Left ventricle myocardium inferior (tissue), 1 donor: ENCODE results near the gene BANF2. TPM values are rescaled to one million over a fixed set of nuclear protein-coding genes. Genes with fewer than 3 reads are reported as not detected.
"Not testable (repeated sequence)": the region's sequence is repeated elsewhere in the genome, so short reads cannot be mapped to it uniquely, and the experiment has no call there.

Experiments
- DNase-seq: peaks from one replicate; pipeline ENCODE4 v3.0.0-alpha.2; 2020
- H3K27ac ChIP-seq: fragments of 200-600 bp; replicated peaks from 2 replicates; pipeline ENCODE4 v1.8.0; 2021
- H3K27me3 ChIP-seq: fragments of 200-600 bp; 2 replicates; pipeline ENCODE4 v1.8.0; 2021; ENCODE audit warnings: low read depth
- H3K36me3 ChIP-seq: fragments of 200-600 bp; 2 replicates; pipeline ENCODE4 v1.8.0; 2021
- H3K4me1 ChIP-seq: fragments of 200-600 bp; 2 replicates; pipeline ENCODE4 v1.8.0; 2021
- H3K4me3 ChIP-seq: fragments of 200-600 bp; 2 replicates; pipeline ENCODE4 v1.8.0; 2021; ENCODE audit warnings: mild to moderate bottlenecking, moderate library complexity
- H3K9me3 ChIP-seq: fragments of 200-600 bp; replicated peaks from 2 replicates; pipeline ENCODE4 v1.8.0; 2021
- intact Hi-C: fragments of 100-400 bp; cut with micrococcal nuclease; formaldehyde crosslinking; loops from one replicate; pipeline ENCODE4 v1.11.0; 2022
- total RNA-seq: library from RNA; stranded (reverse); fragmentation: NEBNext Ultra II Directional; extraction: Animal tissue kit (Norgen Biotek cat#: 25700); gene quantifications from one replicate; pipeline ENCODE4 v1.2.1, GENCODE V29; 2021
- TF ChIP-seq, protein P1 (sequence below): fragments of 200-600 bp; IDR thresholded peaks from 2 replicates; pipeline ENCODE4 v1.8.0; 2021; ENCODE audit warnings: antibody characterized with exemption, mild to moderate bottlenecking, borderline replicate concordance
- donor health status: DM: no; HTN: yes; CAD: no; lungs with severe emphysema.

BANF2 gene
- total RNA-seq, 1 donor from 2014 or later, result not detected

DNA sequence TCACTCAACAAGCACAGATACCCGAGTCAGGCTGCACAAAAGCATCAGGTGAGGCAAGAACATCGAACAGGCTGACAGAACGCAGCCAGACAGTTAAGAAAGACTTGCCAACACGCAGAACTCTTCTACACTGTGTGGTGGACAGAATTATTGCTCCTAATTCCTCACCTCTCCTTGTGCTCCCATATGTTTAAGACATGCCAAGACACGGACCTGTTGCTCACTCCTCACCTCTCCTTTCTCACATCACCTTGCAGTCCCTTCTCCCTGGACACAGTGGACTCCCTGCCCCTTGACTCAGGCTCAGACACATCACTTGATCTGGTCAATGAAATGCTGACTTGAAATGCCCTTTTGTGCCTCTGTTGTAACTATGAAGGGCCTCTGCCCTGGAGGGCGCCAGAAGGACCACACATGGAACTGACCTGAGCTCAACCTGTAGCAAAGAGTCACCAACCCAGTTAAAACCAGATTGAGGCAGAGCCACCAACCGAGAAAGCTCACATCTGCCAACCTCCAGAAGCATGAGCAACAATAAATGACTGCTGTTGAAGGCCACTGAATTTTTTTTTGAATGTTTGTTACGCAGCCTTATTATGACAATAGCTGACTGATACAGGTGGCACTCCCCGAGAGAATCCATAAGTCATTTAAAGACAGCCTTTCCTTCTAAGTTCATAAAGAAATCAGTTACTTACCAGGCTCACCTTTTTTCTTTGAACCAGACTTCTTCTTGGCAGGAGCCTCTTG lies 41.7 kb upstream of the BANF2 start:
- Histone ChIP-seq H3K36me3 (peaks cover 24% of the 10 kb centered on the region), H3K27ac (no peak overlapping the region), H3K9me3 (no peaks in the 10 kb centered on the region), H3K4me1 (peaks cover 62% of the 10 kb centered on the region), H3K27me3 (no peaks in the 10 kb centered on the region), H3K4me3 (no peak overlapping the region)
- TF ChIP-seq, protein P1, sequence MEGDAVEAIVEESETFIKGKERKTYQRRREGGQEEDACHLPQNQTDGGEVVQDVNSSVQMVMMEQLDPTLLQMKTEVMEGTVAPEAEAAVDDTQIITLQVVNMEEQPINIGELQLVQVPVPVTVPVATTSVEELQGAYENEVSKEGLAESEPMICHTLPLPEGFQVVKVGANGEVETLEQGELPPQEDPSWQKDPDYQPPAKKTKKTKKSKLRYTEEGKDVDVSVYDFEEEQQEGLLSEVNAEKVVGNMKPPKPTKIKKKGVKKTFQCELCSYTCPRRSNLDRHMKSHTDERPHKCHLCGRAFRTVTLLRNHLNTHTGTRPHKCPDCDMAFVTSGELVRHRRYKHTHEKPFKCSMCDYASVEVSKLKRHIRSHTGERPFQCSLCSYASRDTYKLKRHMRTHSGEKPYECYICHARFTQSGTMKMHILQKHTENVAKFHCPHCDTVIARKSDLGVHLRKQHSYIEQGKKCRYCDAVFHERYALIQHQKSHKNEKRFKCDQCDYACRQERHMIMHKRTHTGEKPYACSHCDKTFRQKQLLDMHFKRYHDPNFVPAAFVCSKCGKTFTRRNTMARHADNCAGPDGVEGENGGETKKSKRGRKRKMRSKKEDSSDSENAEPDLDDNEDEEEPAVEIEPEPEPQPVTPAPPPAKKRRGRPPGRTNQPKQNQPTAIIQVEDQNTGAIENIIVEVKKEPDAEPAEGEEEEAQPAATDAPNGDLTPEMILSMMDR, result no peak
- intact Hi-C loops, result no loop called here
- DNase-seq, result no peak

DNA sequence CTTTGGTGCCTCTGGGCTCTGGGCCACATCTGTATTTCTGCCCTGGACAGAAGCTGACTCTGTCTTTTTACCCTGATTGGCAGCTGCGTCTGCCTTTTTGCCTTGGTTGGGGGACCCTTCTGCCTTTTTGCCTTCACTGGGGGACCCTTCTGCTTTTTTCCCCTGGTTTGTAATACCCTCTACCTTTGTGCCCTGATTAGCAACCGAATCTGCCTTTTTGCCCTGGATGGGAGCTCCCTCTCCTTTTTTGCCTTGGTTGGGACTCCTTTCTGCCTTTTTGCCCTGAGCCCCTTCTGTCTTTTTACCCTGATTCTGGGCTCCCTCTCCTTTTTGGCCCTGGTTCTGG lies 41.1 kb upstream of the BANF2 start:
- intact Hi-C loops, result no loop called here
- Histone ChIP-seq H3K4me1 (peaks cover 65% of the 10 kb centered on the region), H3K9me3 (no peaks in the 10 kb centered on the region), H3K27ac (no peak overlapping the region), H3K36me3 (peaks cover 24% of the 10 kb centered on the region), H3K27me3 (no peaks in the 10 kb centered on the region), H3K4me3 (no peak overlapping the region)
- TF ChIP-seq, protein P1, result no peak
- DNase-seq, result no peak

DNA sequence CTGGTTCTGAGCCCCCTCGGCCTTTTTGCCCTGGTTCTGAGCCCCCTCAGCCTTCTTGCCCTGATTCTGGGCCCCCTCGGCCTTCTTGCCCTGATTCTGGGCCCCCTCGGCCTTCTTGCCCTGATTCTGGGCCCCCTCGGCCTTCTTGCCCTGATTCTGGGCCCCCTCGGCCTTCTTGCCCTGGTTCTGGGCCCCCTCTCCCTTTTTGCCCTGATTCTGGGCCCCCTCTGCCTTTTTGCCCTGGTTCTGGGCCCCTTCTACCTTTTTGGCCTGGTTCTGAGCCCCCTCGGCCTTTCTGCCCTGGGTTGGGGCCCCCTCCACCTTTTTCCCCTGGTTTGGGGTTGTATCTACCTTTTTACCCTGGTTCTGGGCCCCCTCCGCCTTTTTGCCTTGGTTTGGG lies 40.4 kb upstream of the BANF2 start:
- intact Hi-C loops, H3K27ac ChIP-seq: not testable (repeated sequence)
- peaks cover 73% of the 10 kb centered on the region for H3K4me1 ChIP-seq

DNA sequence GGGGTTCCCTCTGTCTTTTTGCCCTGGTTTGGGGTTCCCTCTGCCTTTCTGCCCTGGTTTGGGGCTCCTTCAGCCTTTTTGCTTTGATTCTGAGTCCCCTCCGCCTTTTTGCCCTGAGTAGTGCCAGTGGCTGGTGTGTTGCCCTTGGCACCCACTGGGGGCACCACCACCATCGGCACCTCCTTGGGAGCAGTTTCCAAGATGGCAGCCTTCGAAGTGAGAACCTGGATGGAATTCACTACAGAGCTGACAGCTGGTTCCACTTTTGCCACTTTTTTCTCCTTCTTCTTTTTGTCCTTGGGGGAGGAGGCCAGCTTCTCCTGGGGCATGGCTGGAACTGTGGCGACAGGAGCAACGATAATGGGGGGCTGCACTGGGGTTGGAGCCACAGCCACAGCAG lies 40.0 kb upstream of the BANF2 start:
- intact Hi-C loops, result no loop called here
- Histone ChIP-seq H3K4me1 (peaks cover 75% of the 10 kb centered on the region), H3K27me3 (no peaks in the 10 kb centered on the region), H3K36me3 (peaks cover 24% of the 10 kb centered on the region), H3K27ac (no peak overlapping the region), H3K9me3 (no peaks in the 10 kb centered on the region), H3K4me3 (no peak overlapping the region)
- TF ChIP-seq, protein P1, result no peak
- DNase-seq, result no peak

More for the DNA sequence above, 40.4 kb upstream of the BANF2 start:
- H3K9me3 ChIP-seq, DNase-seq, H3K27me3 ChIP-seq, H3K4me3 ChIP-seq: not testable (repeated sequence)
- peaks cover 24% of the 10 kb centered on the region for H3K36me3 ChIP-seq

DNA sequence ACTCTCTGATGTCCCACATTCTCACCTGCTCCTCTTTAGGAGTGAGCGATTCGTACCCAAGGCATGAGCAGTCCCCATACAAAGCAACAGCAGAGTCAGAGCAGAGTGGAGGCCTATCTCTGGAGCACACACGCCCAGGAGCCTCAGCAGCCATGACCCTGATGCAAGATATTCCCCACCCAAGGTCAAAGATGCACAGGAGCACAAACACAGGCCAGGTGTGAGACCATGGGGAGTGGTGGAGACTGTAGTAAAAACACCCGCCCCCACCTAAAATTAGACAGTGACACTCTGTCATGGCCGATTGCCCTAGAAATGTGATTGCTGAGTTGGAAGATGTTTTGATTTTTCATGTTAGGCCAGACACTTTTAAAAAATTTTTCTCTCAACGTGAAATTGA lies 39.1 kb upstream of the BANF2 start:
- TF ChIP-seq, protein P1, result no peak
- Histone ChIP-seq H3K4me1 (peaks cover 75% of the 10 kb centered on the region), H3K9me3 (no peaks in the 10 kb centered on the region), H3K4me3 (no peak overlapping the region), H3K27me3 (no peaks in the 10 kb centered on the region), H3K27ac (peak overlapping the region; percentile 47), H3K36me3 (peaks cover 24% of the 10 kb centered on the region)
- intact Hi-C loops, result no loop called here
- no peak for DNase-seq

DNA sequence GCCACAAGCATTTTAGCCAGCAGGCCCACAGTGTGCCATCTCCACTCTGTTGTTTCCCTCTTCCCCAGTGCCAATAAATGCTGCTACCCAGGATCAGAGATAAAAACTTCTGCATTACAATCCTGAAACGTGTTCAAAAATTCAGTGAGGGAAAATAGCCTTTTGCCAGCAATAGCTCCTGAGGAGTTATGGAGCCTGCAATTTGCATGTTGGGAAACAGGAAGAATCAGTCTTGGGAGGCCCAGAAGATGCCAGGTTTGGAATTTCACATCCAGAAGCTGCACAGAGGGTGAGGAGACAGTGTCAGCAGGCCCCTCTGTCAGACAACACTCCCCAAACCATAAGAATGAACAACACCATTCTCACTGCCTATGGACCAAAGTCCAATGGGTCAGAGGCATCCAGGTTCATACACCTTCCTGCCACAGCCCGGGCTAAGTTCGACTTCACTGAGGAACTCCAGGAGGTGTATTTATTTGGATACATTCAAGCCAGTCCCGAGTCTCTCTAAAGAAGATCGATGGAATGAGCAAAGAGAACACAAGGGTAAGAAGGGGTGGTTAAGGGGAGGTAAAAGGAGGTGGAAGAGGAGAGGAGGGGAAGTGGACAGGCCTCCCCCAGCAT lies 38.5 kb upstream of the BANF2 start:
- intact Hi-C loops, result no loop called here

More for the DNA sequence above, 38.5 kb upstream of the BANF2 start:
- Histone ChIP-seq H3K4me3 (no peak overlapping the region), H3K27me3 (no peaks in the 10 kb centered on the region), H3K36me3 (peaks cover 24% of the 10 kb centered on the region), H3K27ac (peak overlapping the region; percentile 47), H3K4me1 (peaks cover 78% of the 10 kb centered on the region), H3K9me3 (no peaks in the 10 kb centered on the region)
- TF ChIP-seq, protein P1, result no peak
- DNase-seq, result no peak
